Activated naive CD8-positive, alpha-beta T cell treated with anti-CD3 and anti-CD28 coated beads, Interleukin-2, amount 10 ng/mL, durations not matched to agents 7 days and 5 days (primary cell): ENCODE results near the gene MATN3. TPM values are rescaled to one million over a fixed set of nuclear protein-coding genes. Genes with fewer than 3 reads are reported as not detected.
"Not testable (repeated sequence)": the region's sequence is repeated elsewhere in the genome, so short reads cannot be mapped to it uniquely, and the experiment has no call there.

Experiments used
- ATAC-seq: fragments of 150-1000 bp; cut with Tn5 transposase; one replicate; pipeline ENCODE4 v1.10.0; 2021; ENCODE audit warnings: low read depth, moderate library complexity
- POLR2A ChIA-PET: fragments of 350-600 bp; sonication (Branson Sonifier 250); formaldehyde crosslinking; loops from one replicate; lab custom pipeline; 2021; ENCODE audit warnings: antibody characterized with exemption; lab: Charles Lee
- DNase-seq: peaks from one replicate; pipeline ENCODE4 v3.0.0; 2021
- H3K27ac Mint-ChIP-seq: one replicate; pipeline ENCODE4 v1.8.0; 2022; ENCODE audit warnings: mild to moderate bottlenecking, mixed read lengths
- H3K27me3 Mint-ChIP-seq: one replicate; pipeline ENCODE4 v1.8.0; 2022; ENCODE audit warnings: mild to moderate bottlenecking, moderate library complexity, mixed read lengths
- H3K36me3 Mint-ChIP-seq: one replicate; pipeline ENCODE4 v1.8.0; 2021; ENCODE audit warnings: mild to moderate bottlenecking, mixed read lengths
- H3K4me1 Mint-ChIP-seq: one replicate; pipeline ENCODE4 v1.8.0; 2021; ENCODE audit warnings: mixed read lengths
- H3K4me3 Mint-ChIP-seq: one replicate; pipeline ENCODE4 v1.8.0; 2022; ENCODE audit warnings: mild to moderate bottlenecking, moderate library complexity, mixed read lengths
- H3K9me3 Mint-ChIP-seq: one replicate; pipeline ENCODE4 v1.8.0; 2021; ENCODE audit warnings: mixed read lengths
- total RNA-seq, 2 experiments: library from RNA; stranded (reverse); gene quantifications; one replicate each; pipeline ENCODE4 v1.2.3, GENCODE V29; 2021

MATN3 gene
- total RNA-seq, 2 experiments from 2014 or later = not detected

- no peak overlapping the region for H3K27ac Mint-ChIP-seq
- no peak overlapping the region for H3K4me3 Mint-ChIP-seq
- H3K27me3 Mint-ChIP-seq = no peaks in the 10 kb centered on the region
- peaks cover 21% of the 10 kb centered on the region for H3K4me1 Mint-ChIP-seq
- no peaks in the 10 kb centered on the region for H3K9me3 Mint-ChIP-seq
- no peaks in the 10 kb centered on the region for H3K36me3 Mint-ChIP-seq
- ATAC-seq (no peak), DNase-seq (no peak)
- POLR2A ChIA-PET = interaction anchor here (2.4 kb wide), 1 partner anchor 149 kb away, joined by 11 read pairs; the partner anchor contains the start of gene TTC32
Observed at GRCh38 chr2:20050104-20050645, 37.7 kb upstream of the MATN3 start.

- no peak for DNase-seq
- no peaks in the 10 kb centered on the region for H3K36me3 Mint-ChIP-seq
- no peak overlapping the region for H3K27ac Mint-ChIP-seq
- no peak overlapping the region for H3K4me3 Mint-ChIP-seq
- no peak for ATAC-seq
- H3K27me3 Mint-ChIP-seq = no peaks in the 10 kb centered on the region
- POLR2A ChIA-PET = no interaction called here
- H3K9me3 Mint-ChIP-seq = no peaks in the 10 kb centered on the region
- H3K4me1 Mint-ChIP-seq = peaks cover 21% of the 10 kb centered on the region
Observed at GRCh38 chr2:20049637-20050036, 37.2 kb upstream of the MATN3 start.

DNA sequence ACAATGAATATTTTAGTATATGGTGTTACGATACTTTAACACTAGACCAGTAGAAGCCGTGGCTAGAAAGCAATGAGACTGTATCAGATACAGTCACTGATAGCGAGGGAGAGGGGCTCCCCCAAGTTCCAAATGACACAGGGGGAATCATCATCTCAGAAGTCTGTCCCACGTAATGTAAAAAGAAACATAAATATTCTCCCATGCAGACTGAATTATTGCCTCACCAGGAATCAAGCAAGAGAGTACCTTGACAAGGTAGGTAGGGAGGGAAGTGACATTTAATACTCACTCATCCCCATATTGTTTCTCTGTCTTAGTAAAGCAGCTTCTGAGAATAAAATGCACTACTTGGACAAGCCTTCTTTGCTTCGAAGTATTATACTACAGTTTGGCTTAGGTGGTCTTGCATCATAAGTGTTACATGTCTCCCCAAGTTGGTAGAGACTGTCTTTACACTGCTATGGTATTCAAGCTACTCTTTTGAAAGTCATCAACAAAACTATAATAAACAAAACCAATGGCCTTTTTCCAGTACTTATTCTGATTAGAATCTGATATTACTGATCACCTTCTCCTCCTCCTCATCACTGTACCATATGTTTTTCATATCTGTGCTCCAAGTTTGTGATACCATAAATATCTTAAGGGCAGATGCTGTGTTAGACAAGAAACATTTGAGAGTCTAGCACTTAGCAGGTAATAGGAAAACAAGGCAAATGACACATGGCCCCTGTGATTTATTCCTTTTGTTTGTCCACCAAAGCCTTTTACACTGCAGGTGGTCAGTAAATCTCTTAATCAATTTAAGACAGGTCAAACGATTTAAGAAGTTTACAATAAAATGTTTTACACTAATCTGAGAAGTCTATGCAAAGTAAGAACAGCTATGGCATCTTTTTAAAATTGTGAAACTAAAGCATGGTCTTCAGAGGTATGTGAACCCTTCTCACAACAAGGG, 36.3 kb upstream of the MATN3 start:
- ATAC-seq = no peak
- Mint-ChIP-seq H3K27ac (no peak overlapping the region), H3K36me3 (no peaks in the 10 kb centered on the region), H3K27me3 (no peaks in the 10 kb centered on the region), H3K4me3 (no peak overlapping the region), H3K9me3 (no peaks in the 10 kb centered on the region), H3K4me1 (peaks cover 21% of the 10 kb centered on the region)
- DNase-seq = no peak
- POLR2A ChIA-PET = no interaction called here

GRCh38 chr2:20045712-20046292, 33.3 kb upstream of the MATN3 start:
- ATAC-seq, H3K27me3 Mint-ChIP-seq, H3K27ac Mint-ChIP-seq, H3K4me3 Mint-ChIP-seq, POLR2A ChIA-PET, H3K9me3 Mint-ChIP-seq, DNase-seq, H3K36me3 Mint-ChIP-seq: not testable (repeated sequence)
- peaks cover 22% of the 10 kb centered on the region for H3K4me1 Mint-ChIP-seq

DNA sequence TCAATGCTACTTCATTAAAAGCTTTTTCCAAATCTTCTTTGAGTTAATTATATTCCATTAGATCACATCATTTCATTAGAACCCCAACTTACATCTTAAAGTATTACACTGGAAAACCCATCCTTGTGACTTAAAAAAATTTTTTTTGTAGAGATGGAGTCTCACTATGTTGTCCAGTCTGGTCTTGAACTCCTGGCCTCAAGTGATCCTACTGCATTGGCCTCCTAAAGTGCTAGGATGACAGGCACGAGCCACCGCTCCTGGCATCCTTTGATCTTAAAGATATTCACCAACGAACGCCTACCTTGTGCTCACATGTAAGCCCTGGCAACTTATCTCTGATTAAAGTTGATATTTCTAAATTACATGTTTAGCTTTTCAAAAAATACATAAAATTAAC, 32.3 kb upstream of the MATN3 start:
- POLR2A ChIA-PET = no interaction called here
- Mint-ChIP-seq H3K27ac (no peak overlapping the region), H3K27me3 (no peaks in the 10 kb centered on the region), H3K4me3 (no peak overlapping the region), H3K36me3 (no peaks in the 10 kb centered on the region), H3K4me1 (peaks cover 14% of the 10 kb centered on the region), H3K9me3 (no peaks in the 10 kb centered on the region)
- DNase-seq (no peak), ATAC-seq (no peak)

DNA sequence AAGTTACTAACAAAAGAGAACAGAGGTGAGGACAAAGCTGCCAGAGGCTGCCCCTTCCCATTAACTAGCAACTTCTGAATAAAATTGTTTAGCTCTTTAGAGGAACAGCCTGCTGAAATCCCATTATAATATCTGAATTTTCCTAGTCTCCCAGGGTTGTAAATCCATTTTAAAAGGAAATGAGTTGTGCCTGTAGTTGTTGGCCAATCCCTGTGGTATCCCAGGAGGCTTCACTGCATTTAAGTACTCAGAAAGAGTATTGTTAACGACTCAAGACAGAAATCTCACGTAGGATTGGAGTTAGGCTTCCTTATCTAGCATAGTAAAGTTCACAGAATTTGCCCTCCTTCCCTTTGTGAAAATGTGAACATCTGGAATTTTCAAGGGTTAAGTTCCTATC, 30.1 kb upstream of the MATN3 start:
- no peak for ATAC-seq
- POLR2A ChIA-PET = no interaction called here

DNA sequence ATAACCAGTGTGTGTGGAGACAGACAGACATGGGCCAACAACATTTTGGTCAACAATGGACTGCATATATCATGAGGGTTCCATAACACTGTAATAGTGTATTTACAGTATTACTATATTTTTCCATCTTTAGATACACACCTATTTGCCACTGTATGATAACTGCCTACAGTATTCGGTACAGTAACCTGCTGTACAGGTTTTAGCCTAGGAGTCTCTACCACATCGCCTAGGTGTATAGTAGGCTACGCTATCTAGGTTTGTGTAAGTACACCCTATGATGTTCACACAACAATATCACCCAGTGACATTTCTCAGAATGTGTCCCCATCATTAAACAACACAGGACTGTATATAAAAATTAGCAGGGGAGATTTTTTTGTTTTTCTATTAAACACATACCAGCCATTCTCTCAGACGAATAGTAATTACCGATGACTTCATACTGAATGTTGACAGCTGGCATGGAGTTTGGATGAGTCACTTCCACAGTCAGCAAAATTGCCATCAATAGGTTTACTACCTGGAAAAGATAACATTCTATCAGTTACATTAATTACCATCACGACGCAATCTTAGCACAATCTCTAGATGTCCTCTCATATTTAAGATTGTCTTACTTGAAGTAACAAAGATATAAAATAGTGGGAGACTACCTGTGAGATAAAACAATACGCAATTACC, 28.2 kb upstream of the MATN3 start:
- Mint-ChIP-seq H3K4me3 (no peak overlapping the region), H3K27ac (no peak overlapping the region), H3K27me3 (no peaks in the 10 kb centered on the region), H3K9me3 (no peaks in the 10 kb centered on the region), H3K4me1 (peaks cover 10% of the 10 kb centered on the region), H3K36me3 (peaks cover 22% of the 10 kb centered on the region)
- ATAC-seq = no peak
- no peak for DNase-seq
- POLR2A ChIA-PET = no interaction called here

More for the DNA sequence above, 30.1 kb upstream of the MATN3 start:
- Mint-ChIP-seq H3K36me3 (peaks cover 6% of the 10 kb centered on the region), H3K9me3 (no peaks in the 10 kb centered on the region), H3K27me3 (no peaks in the 10 kb centered on the region), H3K27ac (no peak overlapping the region), H3K4me1 (peaks cover 1% of the 10 kb centered on the region), H3K4me3 (no peak overlapping the region)
- no peak for DNase-seq

DNA sequence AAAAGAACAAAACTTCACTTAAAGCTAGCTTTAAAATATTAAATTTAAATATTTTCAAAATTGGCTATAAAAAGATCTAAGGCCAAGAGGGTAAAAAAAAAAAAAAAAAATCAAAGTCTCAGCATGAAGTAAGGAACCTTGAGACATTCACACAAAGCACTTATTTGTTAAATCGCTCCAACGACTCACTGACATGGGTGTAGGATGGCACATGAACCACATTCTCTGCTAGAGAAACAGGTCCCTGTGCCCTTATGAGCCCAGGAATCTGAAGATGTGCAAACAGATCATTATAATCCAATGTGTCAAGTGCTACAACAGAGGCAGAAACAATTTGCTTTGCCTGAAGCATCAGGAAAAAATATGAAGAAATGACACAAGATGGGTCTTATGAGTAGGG, 25.2 kb upstream of the MATN3 start:
- Mint-ChIP-seq H3K4me3 (no peak overlapping the region), H3K27me3 (no peaks in the 10 kb centered on the region), H3K4me1 (peaks cover 9% of the 10 kb centered on the region), H3K9me3 (no peaks in the 10 kb centered on the region), H3K36me3 (peaks cover 29% of the 10 kb centered on the region), H3K27ac (no peak overlapping the region)
- ATAC-seq = no peak
- no peak for DNase-seq
- POLR2A ChIA-PET = no interaction called here

DNA sequence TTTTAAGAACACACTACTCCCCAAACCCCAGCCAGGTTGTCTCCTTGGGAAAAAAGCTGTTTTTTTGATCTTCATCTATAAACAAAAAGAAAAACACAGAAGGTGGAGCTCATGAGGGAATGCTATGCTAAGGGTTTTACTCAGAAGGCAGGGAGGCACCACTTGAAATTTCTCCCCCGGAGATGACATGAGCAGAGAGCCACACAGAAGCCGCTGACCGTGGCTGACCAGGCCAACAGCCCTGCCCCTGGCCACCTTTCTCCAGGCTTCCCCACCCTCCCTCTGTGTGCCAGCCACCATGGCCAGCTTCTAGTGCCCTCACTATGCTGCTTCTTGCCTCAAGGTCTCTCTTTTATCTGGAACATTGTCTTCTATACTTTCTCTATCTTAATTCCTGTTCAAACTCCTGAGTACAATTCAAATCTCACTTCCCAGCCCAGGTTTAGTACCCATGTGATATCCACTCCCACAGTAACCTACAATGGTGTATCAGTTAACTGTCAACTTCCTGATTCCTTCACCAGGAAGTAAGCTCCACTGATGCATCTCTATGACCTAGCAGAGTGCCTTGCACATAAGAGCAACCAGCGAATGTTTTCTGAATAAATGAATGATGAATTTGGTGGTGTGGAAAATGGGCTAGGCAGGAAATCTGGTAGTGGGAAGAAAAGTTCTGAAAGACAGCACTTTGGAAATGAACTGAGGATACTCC, 23.6 kb upstream of the MATN3 start:
- POLR2A ChIA-PET = no interaction called here
- H3K27me3 Mint-ChIP-seq = no peaks in the 10 kb centered on the region
- peaks cover 9% of the 10 kb centered on the region for H3K4me1 Mint-ChIP-seq
- peak overlapping the region; percentile 67 for H3K27ac Mint-ChIP-seq
- H3K36me3 Mint-ChIP-seq = peaks cover 38% of the 10 kb centered on the region
- no peaks in the 10 kb centered on the region for H3K9me3 Mint-ChIP-seq
- DNase-seq (no peak), ATAC-seq (no peak)
- no peak overlapping the region for H3K4me3 Mint-ChIP-seq

GRCh38 chr2:20034821-20035220, 22.4 kb upstream of the MATN3 start:
- Mint-ChIP-seq H3K27ac (no peak overlapping the region), H3K36me3 (peaks cover 48% of the 10 kb centered on the region), H3K27me3 (no peaks in the 10 kb centered on the region), H3K4me3 (no peak overlapping the region), H3K4me1 (peaks cover 9% of the 10 kb centered on the region), H3K9me3 (peaks cover under 1% of the 10 kb centered on the region)
- POLR2A ChIA-PET = no interaction called here
- no peak for ATAC-seq
- DNase-seq = no peak

DNA sequence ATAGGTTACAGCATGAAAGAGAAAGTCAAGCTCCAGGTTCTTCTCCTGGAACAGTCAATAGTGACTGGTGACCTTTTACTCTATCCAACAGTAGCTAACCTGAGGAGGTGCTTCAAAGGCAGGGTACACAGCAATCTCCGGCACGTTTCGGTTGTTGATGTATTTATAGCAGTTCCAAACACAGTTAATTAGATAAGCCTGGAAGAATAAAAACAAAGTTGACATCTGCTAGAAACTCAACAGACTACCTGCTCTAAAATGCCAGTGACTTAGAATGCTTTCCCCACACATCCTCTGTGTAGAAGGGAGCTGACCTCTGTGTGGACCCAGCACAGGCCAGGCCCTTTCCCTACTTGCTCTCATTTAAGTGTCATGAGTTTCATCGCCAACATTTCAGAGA, 21.8 kb upstream of the MATN3 start:
- H3K27me3 Mint-ChIP-seq = no peaks in the 10 kb centered on the region
- peaks cover 1% of the 10 kb centered on the region for H3K9me3 Mint-ChIP-seq
- ATAC-seq (no peak), DNase-seq (no peak)
- no peak overlapping the region for H3K4me3 Mint-ChIP-seq
- peaks cover 54% of the 10 kb centered on the region for H3K36me3 Mint-ChIP-seq
- H3K27ac Mint-ChIP-seq = no peak overlapping the region
- H3K4me1 Mint-ChIP-seq = peaks cover 9% of the 10 kb centered on the region
- POLR2A ChIA-PET = no interaction called here

GRCh38 chr2:20033322-20033721, 20.9 kb upstream of the MATN3 start:
- POLR2A ChIA-PET = no interaction called here
- Mint-ChIP-seq H3K27me3 (no peaks in the 10 kb centered on the region), H3K4me3 (no peak overlapping the region), H3K36me3 (peaks cover 63% of the 10 kb centered on the region), H3K9me3 (peaks cover 1% of the 10 kb centered on the region), H3K4me1 (peaks cover 9% of the 10 kb centered on the region), H3K27ac (no peak overlapping the region)
- no peak for ATAC-seq
- DNase-seq = no peak

- H3K36me3 Mint-ChIP-seq = peaks cover 48% of the 10 kb centered on the region
- no peak for DNase-seq
- no peak overlapping the region for H3K27ac Mint-ChIP-seq
- peaks cover 1% of the 10 kb centered on the region for H3K9me3 Mint-ChIP-seq
- H3K27me3 Mint-ChIP-seq = no peaks in the 10 kb centered on the region
- no peak for ATAC-seq
- no peak overlapping the region for H3K4me3 Mint-ChIP-seq
- no peaks in the 10 kb centered on the region for H3K4me1 Mint-ChIP-seq
- POLR2A ChIA-PET = interaction anchor here (0.7 kb wide), 1 partner anchor 94 kb away, joined by 3 read pairs; no protein-coding TSS in a partner anchor
Observed at GRCh38 chr2:20030224-20030623, 17.8 kb upstream of the MATN3 start.
